ENCODE measurements around the gene KCNQ1. TPM values are rescaled to one million over a fixed set of nuclear protein-coding genes. Genes with fewer than 3 reads are reported as not detected.
A peak's percentile ranks its signal among the peaks of the same experiment; 100 is the strongest.

KCNQ1 gene
- total and polyA plus RNA-seq, 8 donors = 7.1 to 37.7 (median 9.9) TPM

DNA sequence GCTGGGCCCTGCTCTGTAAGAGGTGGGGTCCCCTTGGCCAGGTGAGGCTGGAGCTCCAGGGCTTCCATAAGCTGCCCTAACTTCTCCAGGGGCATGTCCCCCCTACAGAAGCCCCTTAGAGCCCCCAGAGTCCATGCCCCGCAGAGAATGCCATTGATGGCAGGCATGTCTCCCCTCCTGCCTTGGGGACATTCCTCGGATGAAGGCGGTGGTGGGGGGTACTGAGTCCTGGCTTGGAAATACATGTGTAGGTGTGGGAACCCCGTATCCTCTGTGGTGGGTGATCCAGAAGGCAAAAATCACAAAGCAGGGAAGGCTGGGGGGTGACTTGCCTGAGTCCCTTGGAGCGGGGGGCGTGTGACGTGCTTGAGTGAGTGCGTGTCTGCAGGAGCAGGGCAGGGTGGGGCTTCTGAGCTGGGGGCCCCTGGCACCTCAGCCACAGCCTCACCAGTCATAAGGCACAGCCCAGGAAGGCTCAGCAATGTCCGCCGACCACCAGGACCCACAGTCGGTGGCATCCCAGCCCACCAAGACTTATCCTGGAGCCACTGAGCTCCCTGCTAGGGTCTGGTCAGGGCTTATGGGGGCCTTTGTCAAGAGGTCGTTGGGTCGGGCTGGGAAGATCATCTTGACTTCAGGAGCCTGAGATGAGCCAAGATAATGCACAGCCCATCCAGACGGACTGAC, 324.7 kb downstream of the KCNQ1 start:
- TF ChIP-seq, protein P1, sequence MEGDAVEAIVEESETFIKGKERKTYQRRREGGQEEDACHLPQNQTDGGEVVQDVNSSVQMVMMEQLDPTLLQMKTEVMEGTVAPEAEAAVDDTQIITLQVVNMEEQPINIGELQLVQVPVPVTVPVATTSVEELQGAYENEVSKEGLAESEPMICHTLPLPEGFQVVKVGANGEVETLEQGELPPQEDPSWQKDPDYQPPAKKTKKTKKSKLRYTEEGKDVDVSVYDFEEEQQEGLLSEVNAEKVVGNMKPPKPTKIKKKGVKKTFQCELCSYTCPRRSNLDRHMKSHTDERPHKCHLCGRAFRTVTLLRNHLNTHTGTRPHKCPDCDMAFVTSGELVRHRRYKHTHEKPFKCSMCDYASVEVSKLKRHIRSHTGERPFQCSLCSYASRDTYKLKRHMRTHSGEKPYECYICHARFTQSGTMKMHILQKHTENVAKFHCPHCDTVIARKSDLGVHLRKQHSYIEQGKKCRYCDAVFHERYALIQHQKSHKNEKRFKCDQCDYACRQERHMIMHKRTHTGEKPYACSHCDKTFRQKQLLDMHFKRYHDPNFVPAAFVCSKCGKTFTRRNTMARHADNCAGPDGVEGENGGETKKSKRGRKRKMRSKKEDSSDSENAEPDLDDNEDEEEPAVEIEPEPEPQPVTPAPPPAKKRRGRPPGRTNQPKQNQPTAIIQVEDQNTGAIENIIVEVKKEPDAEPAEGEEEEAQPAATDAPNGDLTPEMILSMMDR (IDR thresholded peaks at IDR 0.05) = no peak
- peak in 1 of 4 donors; percentile 16 for DNase-seq
- no peaks in the 10 kb centered on the region for H3K4me1 ChIP-seq
- ATAC-seq = no peak
- intact Hi-C loops (cut with DNase I) = no loop called here
- no peaks in the 10 kb centered on the region for H3K36me3 ChIP-seq
- H3K27ac ChIP-seq = no peak overlapping the region
- no peak overlapping the region for H3K4me3 ChIP-seq
- H3K9me3 ChIP-seq = no peaks in the 10 kb centered on the region
- no peaks in the 10 kb centered on the region for H3K27me3 ChIP-seq

DNA sequence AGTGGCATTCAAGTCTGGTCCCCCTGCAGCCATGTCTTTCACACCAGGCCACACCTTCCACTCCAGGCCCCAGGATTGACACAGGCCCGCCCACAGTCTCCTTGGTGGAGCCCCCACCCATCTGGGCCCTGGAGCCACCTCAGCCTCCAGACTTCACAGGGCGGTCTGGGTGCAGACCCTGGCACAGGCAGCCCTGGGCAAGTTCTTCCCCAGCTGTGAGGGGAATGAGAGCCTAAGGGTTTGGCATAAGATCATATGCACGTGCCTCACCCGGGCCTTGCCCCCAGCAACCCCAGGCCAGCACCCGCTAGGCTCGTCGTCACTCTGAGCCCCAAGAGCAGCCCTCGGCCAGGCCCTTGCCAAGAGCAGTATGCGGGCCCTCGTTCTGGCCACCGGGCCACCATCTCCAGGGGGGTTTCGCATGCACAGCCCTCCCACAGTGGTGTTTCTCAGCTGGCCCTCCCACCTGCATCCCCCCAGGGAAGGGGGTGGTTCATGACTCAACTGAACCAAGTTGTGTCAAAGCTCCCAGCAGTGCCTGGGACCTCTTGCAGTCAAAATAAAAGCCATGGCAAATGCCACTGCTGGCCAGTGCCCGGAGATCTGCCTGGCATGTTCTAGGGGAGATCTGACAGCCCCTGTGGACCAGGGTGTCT, 325.4 kb downstream of the KCNQ1 start:
- intact Hi-C loops (cut with DNase I) = no loop called here
- H3K4me1 ChIP-seq = no peaks in the 10 kb centered on the region
- no peak for ATAC-seq

GRCh38 chr11:2770761-2771301, 326.0 kb downstream of the KCNQ1 start:
- H3K4me1 ChIP-seq = no peaks in the 10 kb centered on the region
- TF ChIP-seq, protein P1 (IDR thresholded peaks at IDR 0.05) = no peak
- H3K9me3 ChIP-seq = no peaks in the 10 kb centered on the region
- intact Hi-C loops (cut with DNase I) = no loop called here
- H3K27me3 ChIP-seq = no peaks in the 10 kb centered on the region
- ATAC-seq = no peak
- H3K36me3 ChIP-seq = no peaks in the 10 kb centered on the region
- DNase-seq = peak in 1 of 4 donors; percentile 22
- no peak overlapping the region for H3K4me3 ChIP-seq
- no peak overlapping the region for H3K27ac ChIP-seq

More for the DNA sequence above, 325.4 kb downstream of the KCNQ1 start:
- Histone ChIP-seq H3K36me3 (no peaks in the 10 kb centered on the region), H3K27ac (no peak overlapping the region), H3K4me3 (no peak overlapping the region), H3K27me3 (no peaks in the 10 kb centered on the region), H3K9me3 (no peaks in the 10 kb centered on the region)
- DNase-seq = peak in 2 of 4 donors; percentile 26 to 77
- TF ChIP-seq, protein P1 (IDR thresholded peaks at IDR 0.05) = no peak

DNA sequence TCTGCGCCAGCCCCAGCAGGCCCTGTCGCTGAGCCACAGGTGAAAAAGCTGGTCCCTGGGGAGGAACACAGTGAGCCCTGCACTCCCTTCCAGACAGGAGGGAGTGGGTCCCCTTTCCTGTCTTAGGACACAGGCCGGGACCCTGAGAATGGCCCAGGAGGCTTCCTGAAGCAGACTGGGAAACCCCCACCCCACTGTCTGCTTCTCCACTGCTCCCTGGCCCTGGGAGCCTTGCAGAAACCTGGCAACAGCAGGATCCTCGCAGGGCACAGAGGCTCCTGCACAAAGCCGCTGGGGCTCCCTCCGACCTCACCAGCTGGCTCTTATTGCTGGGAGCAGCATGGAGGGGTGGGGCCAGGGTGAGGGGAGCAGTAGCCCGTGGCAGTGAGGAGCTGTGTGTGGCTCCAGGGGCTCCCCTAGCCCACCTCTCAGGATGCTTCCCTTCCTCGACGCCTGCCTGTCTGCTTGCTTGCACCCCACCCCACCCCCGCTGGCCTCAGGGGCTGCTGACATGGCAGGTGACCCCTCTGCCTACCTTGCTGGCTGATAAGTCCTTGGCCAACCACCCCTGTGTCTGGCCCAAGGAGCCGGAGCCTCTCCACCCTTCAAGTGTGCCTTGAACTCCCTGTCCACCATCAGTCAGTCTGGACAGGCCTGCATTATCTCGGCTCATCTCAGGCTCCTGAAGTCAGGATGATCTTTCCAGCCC, 327.1 kb downstream of the KCNQ1 start:
- no peaks in the 10 kb centered on the region for H3K36me3 ChIP-seq
- DNase-seq (peak in 1 of 4 donors; percentile 26), ATAC-seq (no peak)
- TF ChIP-seq, protein P1 (IDR thresholded peaks at IDR 0.05) = no peak
- H3K4me3 ChIP-seq = no peak overlapping the region
- no peak overlapping the region for H3K27ac ChIP-seq
- H3K9me3 ChIP-seq = no peaks in the 10 kb centered on the region
- intact Hi-C loops (cut with DNase I) = no loop called here
- H3K4me1 ChIP-seq = no peaks in the 10 kb centered on the region
- no peaks in the 10 kb centered on the region for H3K27me3 ChIP-seq
